ENCODE results near the gene NLGN4X.

NLGN4X gene

DNA sequence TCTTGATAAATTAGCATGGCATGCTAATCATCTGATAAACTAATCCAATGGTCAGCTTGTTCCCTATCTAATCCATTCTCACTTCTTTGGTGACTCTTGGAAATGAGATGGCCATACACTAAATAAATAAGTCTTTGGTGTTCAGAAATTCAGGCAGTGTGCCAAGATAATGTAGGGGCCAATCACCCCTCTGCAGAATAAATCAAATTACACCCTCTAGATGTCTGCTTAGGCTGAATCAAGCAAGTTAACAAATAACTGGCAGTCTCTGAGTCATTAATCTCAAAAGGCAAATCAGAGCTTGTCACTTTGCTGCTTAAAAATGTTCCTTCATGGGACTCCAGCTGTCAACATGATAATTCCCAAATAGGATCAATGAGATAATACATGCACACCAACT, 97.4 kb downstream of the NLGN4X start:
- no peak for TF ChIP-seq JUND (IDR thresholded peaks at IDR 0.05; ENCODE audit: low read depth)
- in situ Hi-C loops (cut with HindIII; ENCODE audit: low pct_unique_long_range_greater_than_20kb, low sequenced_read_pairs) = no loop called here
- no peak for DNase-seq (ENCODE audit: low read depth in 1 of 2, low spot score in 1 of 2)

DNA sequence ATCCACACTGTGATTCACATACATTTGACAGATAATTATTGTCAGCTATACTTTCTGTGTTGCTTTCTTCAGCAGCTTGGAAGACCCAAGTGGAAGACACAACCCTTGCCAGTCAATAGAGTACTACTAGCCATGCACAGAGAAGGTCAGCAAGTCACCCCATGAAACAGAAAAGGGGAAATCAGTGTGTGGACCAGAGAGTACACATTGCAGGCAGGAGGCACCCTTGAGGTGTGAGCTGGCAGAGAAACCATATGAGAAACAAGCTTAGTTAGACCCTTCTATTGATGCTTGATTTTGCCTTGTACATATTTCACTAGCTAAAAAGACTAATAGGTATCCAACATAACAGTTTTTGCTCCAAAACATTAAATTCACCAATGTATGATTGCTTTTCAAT, 99.5 kb downstream of the NLGN4X start:
- DNase-seq (ENCODE audit: low read depth in 1 of 2, low spot score in 1 of 2) = no peak
- no peak for TF ChIP-seq JUND (IDR thresholded peaks at IDR 0.05; ENCODE audit: low read depth)
- in situ Hi-C loops (cut with HindIII; ENCODE audit: low pct_unique_long_range_greater_than_20kb, low sequenced_read_pairs) = no loop called here

DNA sequence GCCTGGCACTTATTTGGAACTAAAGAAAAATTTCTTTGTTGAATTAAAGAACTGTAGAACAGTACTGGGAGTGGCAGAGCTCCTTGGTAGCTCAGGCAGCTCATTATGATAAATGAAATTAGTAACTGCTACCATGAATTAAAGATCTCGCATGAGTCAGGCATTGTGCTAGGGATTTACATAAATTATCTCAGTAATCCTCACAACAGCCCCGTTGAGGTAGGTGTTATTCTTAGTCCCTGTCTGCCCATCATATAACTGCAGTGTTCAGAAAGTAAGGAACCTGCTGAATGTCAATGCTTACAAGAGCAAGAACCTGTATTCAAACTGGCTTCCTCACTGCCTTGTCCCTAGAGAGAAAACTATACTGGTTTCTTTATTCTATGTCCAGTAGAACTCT, 108.3 kb downstream of the NLGN4X start:
- no peak for DNase-seq (ENCODE audit: low read depth in 1 of 2, low spot score in 1 of 2)
- no peak for TF ChIP-seq JUND (IDR thresholded peaks at IDR 0.05; ENCODE audit: low read depth)
- in situ Hi-C loops (cut with HindIII; ENCODE audit: low pct_unique_long_range_greater_than_20kb, low sequenced_read_pairs) = no loop called here

GRCh38 chrX:6095469-6095868, 133.2 kb downstream of the NLGN4X start:
- no peak for TF ChIP-seq JUND (IDR thresholded peaks at IDR 0.05; ENCODE audit: low read depth)
- DNase-seq (ENCODE audit: low read depth in 1 of 2, low spot score in 1 of 2) = peak in 1 of 2 experiments; percentile 2
- in situ Hi-C loops (cut with HindIII; ENCODE audit: low pct_unique_long_range_greater_than_20kb, low sequenced_read_pairs) = no loop called here

DNA sequence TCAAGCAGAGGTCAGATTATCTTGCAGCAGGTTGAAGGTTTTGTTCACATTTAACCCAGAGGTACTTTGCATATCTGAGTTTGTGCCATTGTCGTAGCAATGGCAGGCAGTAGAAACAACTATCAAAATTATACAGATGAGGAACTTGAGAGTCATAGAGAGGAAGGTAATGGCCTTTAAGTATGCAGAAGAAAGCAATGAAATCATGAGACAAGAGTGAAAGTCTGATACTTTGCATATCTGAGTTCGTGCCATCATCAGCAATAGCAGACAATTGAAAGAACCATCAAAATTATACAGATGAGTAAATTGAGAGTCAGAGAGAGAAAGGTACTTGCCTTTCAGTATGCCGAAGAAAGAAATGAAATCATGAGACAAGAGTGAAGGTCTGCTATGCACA, 154.1 kb downstream of the NLGN4X start:
- TF ChIP-seq JUND (IDR thresholded peaks at IDR 0.05; ENCODE audit: low read depth) = no peak
- in situ Hi-C loops (cut with HindIII; ENCODE audit: low pct_unique_long_range_greater_than_20kb, low sequenced_read_pairs) = no loop called here
- DNase-seq (ENCODE audit: low read depth in 1 of 2, low spot score in 1 of 2) = no peak

DNA sequence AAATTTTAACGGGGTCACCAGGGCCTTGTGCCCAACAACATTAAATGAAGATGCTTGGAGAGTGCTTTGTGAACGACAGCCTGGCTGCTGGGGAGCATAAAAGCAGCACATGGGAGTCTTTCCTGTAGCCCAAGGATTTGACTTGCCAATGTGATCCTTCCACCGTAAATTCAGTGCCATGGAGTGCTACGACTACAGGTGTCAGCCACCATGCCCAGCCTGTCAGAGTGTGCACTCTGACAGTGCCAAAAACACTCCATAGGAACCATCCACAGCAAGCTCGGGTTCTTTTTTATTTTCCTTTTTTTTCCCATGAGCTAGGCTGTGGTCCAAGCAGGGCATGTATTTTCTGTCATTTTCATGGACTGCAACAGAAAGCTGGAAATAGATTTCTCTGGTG, 156.9 kb downstream of the NLGN4X start:
- no peak for DNase-seq (ENCODE audit: low read depth in 1 of 2, low spot score in 1 of 2)
- in situ Hi-C loops (cut with HindIII; ENCODE audit: low pct_unique_long_range_greater_than_20kb, low sequenced_read_pairs) = no loop called here
- TF ChIP-seq JUND (IDR thresholded peaks at IDR 0.05; ENCODE audit: low read depth) = no peak

DNA sequence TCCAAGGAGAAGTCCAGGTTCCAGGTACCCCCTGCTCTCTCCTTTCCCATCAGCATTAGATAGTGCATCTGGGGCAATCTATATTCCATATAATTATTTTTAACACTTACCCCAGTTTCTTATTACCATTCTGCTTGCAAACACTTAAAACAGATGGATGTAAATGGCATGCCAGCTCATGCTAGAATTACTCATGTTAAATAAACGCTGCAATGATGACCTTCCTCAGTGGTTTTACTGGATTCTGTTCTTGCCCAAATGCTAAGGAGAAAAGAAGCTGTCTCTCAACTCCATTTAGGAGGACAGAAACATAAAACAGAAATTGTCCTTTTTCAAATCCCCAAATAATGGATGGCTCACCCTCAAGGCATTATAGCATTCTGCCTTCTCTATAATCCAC, 161.1 kb downstream of the NLGN4X start:
- in situ Hi-C loops (cut with HindIII; ENCODE audit: low pct_unique_long_range_greater_than_20kb, low sequenced_read_pairs) = no loop called here
- DNase-seq (ENCODE audit: low read depth in 1 of 2, low spot score in 1 of 2) = no peak

DNA sequence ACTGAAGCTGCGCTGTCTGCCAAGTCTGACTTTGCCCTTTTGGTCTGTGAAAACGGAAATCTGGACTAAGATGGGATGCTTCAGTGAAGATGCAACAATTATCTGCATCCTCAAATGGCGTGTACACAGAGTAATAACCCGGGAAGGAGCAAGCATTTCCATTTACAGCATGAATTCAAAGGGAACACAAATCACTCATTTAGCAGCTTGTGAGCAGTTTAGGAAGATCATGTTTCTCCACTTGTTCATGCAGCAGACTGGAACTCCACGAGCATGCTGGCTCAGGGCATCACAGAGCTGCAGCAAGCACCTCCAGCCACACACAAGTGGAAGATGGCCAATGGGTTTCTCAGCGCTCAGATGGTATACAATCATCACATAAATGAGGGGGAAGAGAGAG, 175.5 kb downstream of the NLGN4X start:
- no peak for TF ChIP-seq JUND (IDR thresholded peaks at IDR 0.05; ENCODE audit: low read depth)
- in situ Hi-C loops (cut with HindIII; ENCODE audit: low pct_unique_long_range_greater_than_20kb, low sequenced_read_pairs) = no loop called here
- no peak for DNase-seq (ENCODE audit: low read depth in 1 of 2, low spot score in 1 of 2)

More for the DNA sequence above, 161.1 kb downstream of the NLGN4X start:
- TF ChIP-seq JUND (IDR thresholded peaks at IDR 0.05; ENCODE audit: low read depth) = no peak

GRCh38 chrX:6052111-6052745, 176.4 kb downstream of the NLGN4X start:
- TF ChIP-seq JUND (IDR thresholded peaks at IDR 0.05; ENCODE audit: low read depth) = no peak
- DNase-seq (ENCODE audit: low read depth in 1 of 2, low spot score in 1 of 2) = peak in 1 of 2 experiments; percentile 46
- in situ Hi-C loops (cut with HindIII; ENCODE audit: low pct_unique_long_range_greater_than_20kb, low sequenced_read_pairs) = no loop called here

DNA sequence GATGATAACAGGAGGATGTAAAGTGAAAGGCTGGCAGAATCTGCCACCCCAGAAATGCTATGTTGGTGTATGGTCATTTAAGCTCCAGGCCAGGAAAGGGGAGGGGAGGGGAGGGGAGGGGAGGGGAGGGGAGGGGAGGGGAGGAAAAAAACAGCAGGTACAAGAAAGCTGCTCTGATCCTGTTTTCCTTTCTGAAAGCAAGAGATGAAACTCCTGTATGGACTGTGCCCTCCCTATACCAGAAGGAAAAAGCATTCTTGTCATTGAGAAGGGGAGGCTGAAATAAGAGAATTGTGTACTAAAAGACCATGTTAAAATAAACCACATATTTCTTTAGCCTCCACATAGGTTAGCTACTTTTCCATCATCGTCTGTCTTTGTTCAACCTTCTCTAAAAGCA, 179.5 kb downstream of the NLGN4X start:
- no peak for DNase-seq (ENCODE audit: low read depth in 1 of 2, low spot score in 1 of 2)
- in situ Hi-C loops (cut with HindIII; ENCODE audit: low pct_unique_long_range_greater_than_20kb, low sequenced_read_pairs) = no loop called here
- TF ChIP-seq JUND (IDR thresholded peaks at IDR 0.05; ENCODE audit: low read depth) = no peak

DNA sequence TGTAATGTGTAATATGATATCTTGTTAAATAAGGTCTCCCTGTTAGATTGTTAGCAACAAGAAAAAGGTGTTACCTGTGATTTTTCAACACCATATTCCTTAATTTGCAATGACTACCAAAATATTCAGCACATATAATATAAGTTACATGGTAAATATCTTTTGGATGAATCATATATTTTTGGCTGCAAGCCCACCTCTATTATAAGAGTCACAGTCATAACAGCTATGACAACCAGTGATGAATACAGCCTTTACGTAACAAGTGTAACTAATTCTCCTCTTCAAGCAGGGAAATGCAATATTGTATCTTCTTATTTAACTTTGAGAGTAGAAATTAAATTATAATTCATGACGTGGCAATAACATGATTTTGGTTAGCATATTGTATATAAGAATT, 187.0 kb downstream of the NLGN4X start:
- in situ Hi-C loops (cut with HindIII; ENCODE audit: low pct_unique_long_range_greater_than_20kb, low sequenced_read_pairs) = no loop called here
- TF ChIP-seq JUND (IDR thresholded peaks at IDR 0.05; ENCODE audit: low read depth) = no peak
- DNase-seq (ENCODE audit: low read depth in 1 of 2, low spot score in 1 of 2) = no peak

- no peak for TF ChIP-seq JUND (IDR thresholded peaks at IDR 0.05; ENCODE audit: low read depth)
- peak in 1 of 2 experiments; percentile 49 for DNase-seq (ENCODE audit: low read depth in 1 of 2, low spot score in 1 of 2)
- in situ Hi-C loops (cut with HindIII; ENCODE audit: low pct_unique_long_range_greater_than_20kb, low sequenced_read_pairs) = no loop called here
Observed at GRCh38 chrX:6029014-6029413, 199.7 kb downstream of the NLGN4X start.

DNA sequence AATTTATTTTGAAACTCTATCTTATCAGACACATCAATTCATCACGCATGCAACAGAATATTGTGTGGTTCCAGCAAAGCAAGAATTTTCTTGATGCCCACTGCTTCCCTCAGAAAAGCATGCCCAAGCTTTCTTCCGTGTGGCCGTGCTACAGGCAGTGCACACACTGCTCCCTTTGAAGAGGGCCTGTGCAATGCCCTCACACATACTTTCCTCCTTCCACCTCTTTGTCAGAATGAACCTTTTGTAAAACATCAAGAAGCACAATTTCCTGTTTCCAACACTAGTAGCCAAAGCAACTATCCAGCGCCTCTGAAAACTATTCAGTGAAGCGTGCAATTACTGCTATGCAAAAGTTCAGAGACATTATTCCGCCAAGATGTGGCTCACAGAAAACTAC, 201.7 kb downstream of the NLGN4X start:
- DNase-seq (ENCODE audit: low read depth in 1 of 2, low spot score in 1 of 2) = no peak
- in situ Hi-C loops (cut with HindIII; ENCODE audit: low pct_unique_long_range_greater_than_20kb, low sequenced_read_pairs) = no loop called here
- TF ChIP-seq JUND (IDR thresholded peaks at IDR 0.05; ENCODE audit: low read depth) = no peak

DNA sequence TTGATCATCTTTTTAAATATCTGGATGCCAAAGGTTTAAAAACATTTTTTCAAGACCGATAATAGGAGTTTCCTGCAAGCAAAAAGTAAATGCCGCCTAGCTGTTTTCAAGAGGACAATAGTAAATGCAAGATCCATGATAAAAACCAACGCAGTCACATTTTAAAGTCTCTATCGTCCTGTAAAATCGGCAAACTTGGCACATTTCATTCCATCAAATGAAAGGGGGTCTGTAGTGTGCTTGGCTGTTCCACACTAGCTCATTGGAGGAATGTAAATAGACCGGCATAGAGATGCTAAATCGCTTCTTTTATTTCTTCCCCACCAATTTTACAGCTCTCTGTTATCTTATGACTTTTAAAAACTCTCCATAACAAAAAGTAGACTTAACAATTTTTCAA, 202.2 kb downstream of the NLGN4X start:
- no peak for DNase-seq (ENCODE audit: low read depth in 1 of 2, low spot score in 1 of 2)
- no peak for TF ChIP-seq JUND (IDR thresholded peaks at IDR 0.05; ENCODE audit: low read depth)
- in situ Hi-C loops (cut with HindIII; ENCODE audit: low pct_unique_long_range_greater_than_20kb, low sequenced_read_pairs) = no loop called here

All from T47D (cell line).